AG04450 (cell line): ENCODE data around the gene HELQ. TPM values are rescaled to one million over a fixed set of nuclear protein-coding genes. Genes with fewer than 3 reads are reported as not detected.

Experiments
- CTCF ChIA-PET: fragments of 300-600, 350-600 bp; formaldehyde crosslinking; extraction: SDS; loops from one replicate; lab custom pipeline; 2022; ENCODE audit warnings: antibody characterized with exemption, inconsistent platforms; lab: Charles Lee
- POLR2A ChIA-PET: fragments of 350-600 bp; formaldehyde crosslinking; extraction: SDS; loops from one replicate; lab custom pipeline; 2021; ENCODE audit warnings: antibody characterized with exemption, inconsistent platforms; lab: Yijun Ruan, JAX
- DNase-seq: peaks from one replicate; pipeline ENCODE4 v3.0.0-alpha.2; 2011; ENCODE audit warnings: low read depth, low spot score
- H3K27ac ChIP-seq: one replicate; pipeline ENCODE4 v1.5.1; 2012; ENCODE audit warnings: low read depth, low read length, control low read depth
- H3K27me3 ChIP-seq: one replicate; pipeline ENCODE4 v1.6.0; 2012; ENCODE audit warnings: low read length; ENCODE audit not compliant: control insufficient read depth, insufficient read depth
- H3K4me3 ChIP-seq: 2 replicates; pipeline ENCODE4 v1.5.1; 2011; ENCODE audit warnings: mild to moderate bottlenecking, low read depth, low read length, control low read depth
- H3K9me3 ChIP-seq: 2 replicates; pipeline ENCODE4 v1.5.1; 2012; ENCODE audit warnings: low read length; ENCODE audit not compliant: control insufficient read depth, insufficient read depth
- polyA plus RNA-seq: library from polyadenylated mRNA; depleted of rRNA; stranded (reverse); fragments of >200 nt; gene quantifications from 2 replicates; pipeline ENCODE4 v1.2.3, GENCODE V29; 2011
- TF ChIP-seq, protein P1 (sequence below): IDR thresholded peaks from 2 replicates; pipeline ENCODE4 v1.5.1; 2011; ENCODE audit warnings: low read depth, low read length, control low read depth, inconsistent platforms

HELQ gene
- polyA plus RNA-seq, 1 experiment = 15.4 TPM

DNA sequence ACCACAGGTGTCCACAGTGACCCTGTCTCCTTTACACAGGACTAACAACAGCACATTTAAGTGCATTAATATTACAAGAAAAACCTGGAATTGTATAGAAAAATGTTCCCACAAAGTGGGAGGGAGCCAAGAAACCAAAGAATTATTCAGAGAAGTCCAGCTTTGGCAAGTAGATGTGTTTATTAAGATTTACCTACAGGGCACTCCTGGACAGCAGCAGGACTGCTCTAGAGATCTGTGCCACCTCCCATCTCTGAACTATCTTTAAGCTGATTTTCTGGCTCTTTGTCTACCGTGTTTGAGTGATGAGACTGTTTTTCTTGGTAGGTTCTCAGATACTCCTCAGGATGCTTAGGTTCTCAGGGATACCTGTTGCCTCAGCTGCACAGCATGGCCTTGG is 82.7 kb downstream of the HELQ start:
- Histone ChIP-seq H3K27me3 (peaks cover 4% of the 10 kb centered on the region), H3K4me3 (no peak overlapping the region), H3K9me3 (peaks cover 2% of the 10 kb centered on the region; the same call in 1 of the 2 replicates), H3K27ac (no peak overlapping the region)
- TF ChIP-seq, protein P1, sequence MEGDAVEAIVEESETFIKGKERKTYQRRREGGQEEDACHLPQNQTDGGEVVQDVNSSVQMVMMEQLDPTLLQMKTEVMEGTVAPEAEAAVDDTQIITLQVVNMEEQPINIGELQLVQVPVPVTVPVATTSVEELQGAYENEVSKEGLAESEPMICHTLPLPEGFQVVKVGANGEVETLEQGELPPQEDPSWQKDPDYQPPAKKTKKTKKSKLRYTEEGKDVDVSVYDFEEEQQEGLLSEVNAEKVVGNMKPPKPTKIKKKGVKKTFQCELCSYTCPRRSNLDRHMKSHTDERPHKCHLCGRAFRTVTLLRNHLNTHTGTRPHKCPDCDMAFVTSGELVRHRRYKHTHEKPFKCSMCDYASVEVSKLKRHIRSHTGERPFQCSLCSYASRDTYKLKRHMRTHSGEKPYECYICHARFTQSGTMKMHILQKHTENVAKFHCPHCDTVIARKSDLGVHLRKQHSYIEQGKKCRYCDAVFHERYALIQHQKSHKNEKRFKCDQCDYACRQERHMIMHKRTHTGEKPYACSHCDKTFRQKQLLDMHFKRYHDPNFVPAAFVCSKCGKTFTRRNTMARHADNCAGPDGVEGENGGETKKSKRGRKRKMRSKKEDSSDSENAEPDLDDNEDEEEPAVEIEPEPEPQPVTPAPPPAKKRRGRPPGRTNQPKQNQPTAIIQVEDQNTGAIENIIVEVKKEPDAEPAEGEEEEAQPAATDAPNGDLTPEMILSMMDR = no peak
- ChIA-PET CTCF (interaction anchor here (1.3 kb wide), 1 partner anchor 11 kb away, joined by 6 read pairs; no protein-coding TSS in a partner anchor), POLR2A (no interaction called here)
- DNase-seq = no peak

DNA sequence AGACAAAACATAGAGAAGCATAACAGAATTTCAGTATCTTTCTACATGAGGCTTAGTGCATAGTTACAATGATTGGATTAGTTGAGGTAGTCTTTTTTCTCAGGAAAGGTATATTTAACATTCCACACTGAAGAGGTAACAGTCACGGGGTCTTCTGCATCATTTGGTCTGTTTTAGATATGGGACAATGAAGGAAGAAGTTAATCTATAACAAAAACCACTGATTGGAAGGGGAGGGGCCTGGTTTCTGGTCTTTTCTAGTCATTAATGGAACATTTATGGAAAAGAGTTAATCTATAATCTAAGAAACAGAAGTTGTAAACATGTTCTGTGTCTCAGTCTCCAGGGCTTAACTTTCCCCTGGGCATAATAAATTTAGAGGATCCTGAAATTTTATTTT is 83.7 kb downstream of the HELQ start:
- peaks cover 4% of the 10 kb centered on the region for H3K27me3 ChIP-seq
- H3K27ac ChIP-seq = no peak overlapping the region
- H3K9me3 ChIP-seq = no peaks in the 10 kb centered on the region
- TF ChIP-seq, protein P1 = no peak
- ChIA-PET POLR2A (no interaction called here), CTCF (no interaction called here)
- no peak overlapping the region for H3K4me3 ChIP-seq
- no peak for DNase-seq

GRCh38 chr4:83371235-83371634 is 84.4 kb downstream of the HELQ start:
- peaks cover 6% of the 10 kb centered on the region for H3K27me3 ChIP-seq
- TF ChIP-seq, protein P1 = no peak
- CTCF ChIA-PET = interaction anchor here (1.1 kb wide), 1 partner anchor 9 kb away, joined by 3 read pairs; no protein-coding TSS in a partner anchor
- POLR2A ChIA-PET = no interaction called here
- DNase-seq = no peak
- H3K27ac ChIP-seq = no peak overlapping the region
- no peaks in the 10 kb centered on the region for H3K9me3 ChIP-seq
- no peak overlapping the region for H3K4me3 ChIP-seq

- H3K4me3 ChIP-seq = no peak overlapping the region
- H3K27ac ChIP-seq = no peak overlapping the region
- DNase-seq = no peak
- POLR2A ChIA-PET = no interaction called here
- CTCF ChIA-PET = interaction anchor here (1.1 kb wide), 1 partner anchor 8 kb away, joined by 3 read pairs; no protein-coding TSS in a partner anchor
- H3K9me3 ChIP-seq = no peaks in the 10 kb centered on the region
- H3K27me3 ChIP-seq = peaks cover 8% of the 10 kb centered on the region
- TF ChIP-seq, protein P1 = no peak
Observed at GRCh38 chr4:83370640-83370906, 85.0 kb downstream of the HELQ start.

DNA sequence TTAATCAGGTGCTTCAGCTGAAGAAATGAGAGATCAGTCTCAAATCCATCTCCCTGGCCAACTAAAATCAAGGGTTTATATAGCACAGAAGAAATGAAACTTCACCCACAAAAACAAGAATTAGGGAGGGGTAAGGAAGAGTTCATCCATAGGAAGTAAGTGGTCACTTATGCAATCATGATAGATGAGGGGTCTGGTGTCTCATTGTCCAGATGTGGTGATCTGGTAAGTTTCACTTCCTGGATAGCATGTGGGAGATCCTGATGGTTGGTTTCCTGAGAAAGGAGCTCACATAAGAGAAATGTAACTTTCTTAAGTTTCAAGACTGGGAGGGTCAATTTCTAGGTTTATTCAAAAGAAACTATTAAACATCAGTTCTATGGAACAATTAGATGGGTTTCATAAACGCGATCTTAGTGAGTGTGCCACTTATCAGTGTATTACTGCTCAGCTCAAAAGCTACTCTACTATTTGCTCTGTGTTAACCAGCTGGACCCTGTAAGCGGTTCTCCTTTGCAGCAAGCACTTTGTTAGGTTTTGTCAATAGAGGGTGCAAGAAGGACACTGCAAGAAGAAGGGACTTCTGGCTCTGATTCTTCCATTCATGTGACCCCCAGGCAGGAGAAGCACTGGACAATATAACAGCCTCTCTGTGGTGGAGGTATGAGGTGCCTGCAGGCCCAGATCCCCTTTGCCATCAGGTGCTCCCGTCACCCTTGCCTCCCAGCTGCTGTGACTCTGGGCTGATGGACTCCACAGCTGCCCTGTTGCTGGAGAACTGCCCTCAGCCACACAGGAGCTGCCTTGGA is 85.6 kb downstream of the HELQ start:
- ChIA-PET CTCF (interaction anchor here (0.5 to 1.1 kb wide), 2 partner anchors 8 to 48 kb away, joined by 3 to 4 read pairs; no protein-coding TSS in a partner anchor), POLR2A (no interaction called here)
- Histone ChIP-seq H3K27ac (no peak overlapping the region), H3K9me3 (no peaks in the 10 kb centered on the region), H3K27me3 (peaks cover 10% of the 10 kb centered on the region), H3K4me3 (no peak overlapping the region)
- DNase-seq = no peak
- TF ChIP-seq, protein P1 = no peak
